IMR-90 (cell line): ENCODE results near the gene GAGE2A. TPM values are rescaled to one million over a fixed set of nuclear protein-coding genes. Genes with fewer than 3 reads are reported as not detected.

Source experiments
- ATAC-seq: fragments of 200-7000 bp; cut with Tn5 transposase; 2 replicates; pipeline ENCODE4 v1.9.1; 2020; ENCODE audit warnings: low read depth, mild to moderate bottlenecking, moderate library complexity
- BruUV-seq: library from RNA; stranded (reverse); fragments of 400-500 nt; replicated peaks from 2 replicates; lab custom pipeline; 2021; lab: Mats Ljungman, UMichigan
- CTCF ChIA-PET: fragments of 300-600 bp; formaldehyde crosslinking; extraction: SDS; loops from one replicate; lab custom pipeline; 2021; ENCODE audit warnings: antibody characterized with exemption; lab: Yijun Ruan, JAX
- POLR2A ChIA-PET: fragments of 300-600 bp; sonication (Branson Sonifier 250); formaldehyde crosslinking; loops from one replicate; lab custom pipeline; 2022; ENCODE audit warnings: antibody characterized with exemption; ENCODE audit not compliant: unreplicated experiment; lab: Charles Lee
- DNase-seq: peaks from one replicate; pipeline ENCODE4 v3.0.0; 2013
- H2AFZ ChIP-seq: replicated peaks from 2 replicates; pipeline ENCODE3; 2013; ENCODE audit warnings: low read length, mild to moderate bottlenecking; ENCODE audit not compliant: poor library complexity
- H2AK5ac ChIP-seq: 2 replicates; pipeline ENCODE4 v1.6.1; 2013; ENCODE audit warnings: low read depth, low read length, inconsistent platforms
- H2AK9ac ChIP-seq: replicated peaks from 2 replicates; pipeline ENCODE3; 2013; ENCODE audit warnings: mild to moderate bottlenecking, low read depth, low read length, moderate library complexity; ENCODE audit not compliant: poor library complexity
- H2BK120ac ChIP-seq: 2 replicates; pipeline ENCODE4 v1.6.1; 2013; ENCODE audit warnings: low read depth, low read length, inconsistent platforms
- H2BK15ac ChIP-seq: 3 replicates; pipeline ENCODE4 v1.6.1; 2013; ENCODE audit warnings: low read depth, low read length, inconsistent platforms
- H2BK20ac ChIP-seq: 2 replicates; pipeline ENCODE4 v1.6.1; 2013; ENCODE audit warnings: low read depth, mild to moderate bottlenecking, inconsistent platforms, low read length, moderate library complexity
- H2BK5ac ChIP-seq: 2 replicates; pipeline ENCODE4 v1.6.1; 2013; ENCODE audit warnings: mild to moderate bottlenecking, low read depth, low read length, inconsistent platforms; ENCODE audit not compliant: poor library complexity, severe bottlenecking
- H3K14ac ChIP-seq: replicated peaks from 2 replicates; pipeline ENCODE4 v1.6.1; 2013; ENCODE audit warnings: low read depth, low read length, inconsistent platforms
- H3K18ac ChIP-seq: 2 replicates; pipeline ENCODE4 v1.6.1; 2013; ENCODE audit warnings: low read depth, low read length, control low read depth
- H3K23ac ChIP-seq: 2 replicates; pipeline ENCODE4 v1.6.1; 2013; ENCODE audit warnings: low read depth, low read length, inconsistent platforms
- H3K27ac ChIP-seq: 2 replicates; pipeline ENCODE4 v1.5.1; 2013; ENCODE audit warnings: mild to moderate bottlenecking, control low read depth, low read length; ENCODE audit not compliant: insufficient read depth
- H3K27me3 ChIP-seq: 2 replicates; pipeline ENCODE4 v1.6.1; 2013; ENCODE audit warnings: low read length; ENCODE audit not compliant: control insufficient read depth, insufficient read depth
- H3K36me3 ChIP-seq: 2 replicates; pipeline ENCODE4 v1.6.1; 2013; ENCODE audit warnings: low read length, mixed read lengths; ENCODE audit not compliant: control insufficient read depth, insufficient read depth
- H3K4ac ChIP-seq: 2 replicates; pipeline ENCODE4 v1.6.1; 2013; ENCODE audit warnings: low read depth, low read length, inconsistent platforms
- H3K4me1 ChIP-seq: 2 replicates; pipeline ENCODE4 v1.6.1; 2013; ENCODE audit warnings: low read length, mixed read lengths; ENCODE audit not compliant: control insufficient read depth, insufficient read depth
- H3K4me2 ChIP-seq: 2 replicates; pipeline ENCODE4 v1.6.1; 2013; ENCODE audit warnings: low read depth, mild to moderate bottlenecking, control low read depth, low read length, moderate library complexity
- H3K4me3 ChIP-seq: 2 replicates; pipeline ENCODE4 v1.5.1; 2013; ENCODE audit warnings: low read depth, mild to moderate bottlenecking, control low read depth, low read length, moderate library complexity; ENCODE audit not compliant: insufficient read depth
- H3K56ac ChIP-seq: 2 replicates; pipeline ENCODE4 v1.6.1; 2013; ENCODE audit warnings: low read length, inconsistent platforms; ENCODE audit not compliant: insufficient read depth; ENCODE audit errors: extremely low read depth
- H3K79me1 ChIP-seq, 2 experiments: 2 replicates each; pipeline ENCODE4 v1.6.1; 2013; ENCODE audit warnings: low read length in 2 of 2, inconsistent platforms in 1 of 2, low read depth in 1 of 2
- H3K9ac ChIP-seq: 2 replicates; pipeline ENCODE4 v1.6.1; 2013; ENCODE audit warnings: low read depth, low read length, control low read depth
- H3K9me1 ChIP-seq: 2 replicates; pipeline ENCODE4 v1.6.1; 2013; ENCODE audit warnings: low read length, inconsistent platforms; ENCODE audit not compliant: insufficient read depth
- H3K9me3 ChIP-seq: 2 replicates; pipeline ENCODE4 v1.6.1; 2013; ENCODE audit warnings: low read length; ENCODE audit not compliant: control insufficient read depth, insufficient read depth
- H4K20me1 ChIP-seq: 2 replicates; pipeline ENCODE4 v1.6.1; 2013; ENCODE audit warnings: low read length, inconsistent platforms; ENCODE audit not compliant: insufficient read depth
- H4K5ac ChIP-seq: 2 replicates; pipeline ENCODE4 v1.6.1; 2013; ENCODE audit warnings: mild to moderate bottlenecking, low read depth, low read length, control low read depth
- H4K8ac ChIP-seq, 2 experiments: 2 replicates each; pipeline ENCODE4 v1.6.1; 2013; ENCODE audit warnings: low read depth in 2 of 2, low read length in 2 of 2, control low read depth in 1 of 2, inconsistent platforms in 1 of 2
- H4K91ac ChIP-seq: 2 replicates; pipeline ENCODE4 v1.6.1; 2013; ENCODE audit warnings: low read depth, low read length, inconsistent platforms; ENCODE audit not compliant: insufficient read depth
- BHLHE40 ChIP-seq: fragments of 150-350 bp; IDR thresholded peaks from 2 replicates; pipeline ENCODE4 v1.6.1; 2016; ENCODE audit warnings: mild to moderate bottlenecking, low read depth, low read length
- CEBPB ChIP-seq: IDR thresholded peaks from 2 replicates; pipeline ENCODE4 v1.6.1; 2012; ENCODE audit warnings: low read depth, low read length, improper control_type of control experiment
- CHD1 ChIP-seq: IDR thresholded peaks from 2 replicates; pipeline ENCODE4 v1.6.1; 2012; ENCODE audit warnings: low read depth, low read length, improper control_type of control experiment
- FOS ChIP-seq: fragments of 150-350 bp; IDR thresholded peaks from 2 replicates; pipeline ENCODE4 v1.6.1; 2016; ENCODE audit warnings: low read depth, low read length
- MAFK ChIP-seq: IDR thresholded peaks from 2 replicates; pipeline ENCODE4 v1.6.1; 2012; ENCODE audit warnings: low read depth, low read length, improper control_type of control experiment
- MAZ ChIP-seq: IDR thresholded peaks from 2 replicates; pipeline ENCODE4 v1.6.1; 2012; ENCODE audit warnings: low read depth, mild to moderate bottlenecking, low read length, improper control_type of control experiment, moderate library complexity, borderline replicate concordance
- MXI1 ChIP-seq: IDR thresholded peaks from 2 replicates; pipeline ENCODE4 v1.6.1; 2012; ENCODE audit warnings: low read depth, mild to moderate bottlenecking, low read length, moderate library complexity, borderline replicate concordance
- NFE2L2 ChIP-seq: fragments of 150-350 bp; IDR thresholded peaks from 2 replicates; pipeline ENCODE4 v1.6.1; 2016; ENCODE audit warnings: low read depth, mild to moderate bottlenecking, low read length
- POLR2A ChIP-seq: IDR thresholded peaks from 2 replicates; pipeline ENCODE4 v1.6.1; 2012; ENCODE audit warnings: mild to moderate bottlenecking, low read depth, low read length
- RAD21 ChIP-seq: IDR thresholded peaks from 2 replicates; pipeline ENCODE4 v1.6.1; 2012; ENCODE audit warnings: low read length, improper control_type of control experiment
- RCOR1 ChIP-seq: IDR thresholded peaks from 2 replicates; pipeline ENCODE4 v1.6.1; 2012; ENCODE audit warnings: mild to moderate bottlenecking, low read length, improper control_type of control experiment; ENCODE audit not compliant: insufficient replicate concordance
- RFX5 ChIP-seq: IDR thresholded peaks from 2 replicates; pipeline ENCODE4 v1.8.0; 2012; ENCODE audit warnings: low read depth, mild to moderate bottlenecking, low read length, moderate library complexity
- SMC3 ChIP-seq: fragments of 150-350 bp; IDR thresholded peaks from 2 replicates; pipeline ENCODE4 v1.6.1; 2016; ENCODE audit warnings: low read depth, mild to moderate bottlenecking, antibody characterized with exemption, low read length, moderate library complexity
- WGBS, 2 experiments: methylation state at CpG; one replicate each; pipeline versions ENCODE4 v1.1.5 to v1.1.7; 2013; ENCODE audit warnings: missing lambda C conversion rate in 2 of 2; ENCODE audit not compliant: insufficient read length in 1 of 2; ENCODE audit errors: extremely low coverage in 2 of 2; 5-methylcytosine and 5-hydroxymethylcytosine counted together
- dilution Hi-C: fragments of 300-500 bp; cut with HindIII; formaldehyde crosslinking; loops from one replicate; pipeline ENCODE4 v1.14.3; 2018; ENCODE audit warnings: low sequenced_read_pairs; ENCODE audit not compliant: unreplicated experiment
- in situ Hi-C: fragments of 300-500 bp; cut with MboI; formaldehyde crosslinking; loops from 3 replicates; pipeline ENCODE4 v1.14.3; 2019; ENCODE audit warnings: low sequenced_read_pairs, inconsistent platforms, mixed read lengths
- intact Hi-C: fragments of 100-400 bp; cut with micrococcal nuclease; formaldehyde crosslinking; loops from 2 replicates; pipeline ENCODE4 v1.10.0; 2022
- polyA plus RNA-seq, 3 experiments: library from polyadenylated mRNA; depleted of rRNA; stranded (reverse); fragments of >200 nt; gene quantifications; 2 replicates each; pipeline ENCODE4 v1.2.3, GENCODE V29; 2012; ENCODE audit warnings: low replicate concordance in 1 of 3
- total RNA-seq: library from RNA; depleted of rRNA; stranded (reverse); fragments of >200 nt; gene quantifications from 2 replicates; pipeline ENCODE4 v1.2.3, GENCODE V29; 2012
- TF ChIP-seq, protein P1 (sequence below): conservative IDR thresholded peaks from 2 replicates; pipeline ENCODE4 v1.5.1; 2012; ENCODE audit warnings: mild to moderate bottlenecking, low read depth, low read length, improper control_type of control experiment
- TF ChIP-seq, protein P2 (sequence below): fragments of 150-350 bp; IDR thresholded peaks from 2 replicates; pipeline ENCODE4 v1.6.1; 2016; ENCODE audit warnings: low read depth, mild to moderate bottlenecking, low read length, moderate library complexity, borderline replicate concordance
- TF ChIP-seq, protein P3 (sequence below): fragments of 150-350 bp; IDR thresholded peaks from 2 replicates; pipeline ENCODE4 v1.6.1; 2017; ENCODE audit warnings: mild to moderate bottlenecking, antibody characterized with exemption, low read length, low read depth

The GAGE2A gene
- total and polyA plus RNA-seq, 2 of the 4 experiments (the other 2 are of a cell fraction) = not detected

DNA sequence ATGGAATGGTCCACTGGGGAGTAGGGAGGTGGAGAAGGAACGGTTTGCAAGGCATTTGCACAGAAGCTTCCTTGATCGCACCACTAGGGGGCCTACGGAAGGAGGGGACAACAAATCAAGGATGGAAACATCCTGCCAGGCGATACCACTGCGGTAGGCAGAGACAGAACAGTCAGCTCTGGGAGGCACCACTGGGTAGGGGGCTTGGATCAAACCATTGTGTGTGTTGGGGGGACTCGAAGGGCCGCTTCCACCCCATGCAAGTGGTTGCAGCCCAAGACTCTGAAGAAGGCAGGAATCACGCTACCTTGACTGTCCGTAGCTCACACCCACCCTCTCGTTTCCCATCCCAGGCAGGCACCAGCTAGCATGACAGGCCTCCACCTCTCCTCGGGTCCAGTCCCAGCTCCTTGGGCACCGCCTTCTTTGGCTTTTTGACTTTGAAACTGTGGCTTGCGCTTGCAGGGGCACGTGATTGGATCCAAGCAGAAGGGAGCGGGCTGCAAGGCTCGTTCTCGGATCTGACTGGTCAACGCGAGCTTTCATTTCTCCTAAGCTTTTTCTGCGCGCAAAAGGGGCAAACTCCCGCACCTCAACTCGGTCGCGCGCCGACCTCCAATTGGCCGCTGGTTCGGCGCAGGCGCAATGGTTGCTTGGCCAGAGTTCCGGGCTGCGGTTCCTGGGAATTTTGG lies 37.9 kb downstream of the GAGE2A start:
- DNase-seq (no peak), ATAC-seq (no peak)
- TF ChIP-seq, protein P1, sequence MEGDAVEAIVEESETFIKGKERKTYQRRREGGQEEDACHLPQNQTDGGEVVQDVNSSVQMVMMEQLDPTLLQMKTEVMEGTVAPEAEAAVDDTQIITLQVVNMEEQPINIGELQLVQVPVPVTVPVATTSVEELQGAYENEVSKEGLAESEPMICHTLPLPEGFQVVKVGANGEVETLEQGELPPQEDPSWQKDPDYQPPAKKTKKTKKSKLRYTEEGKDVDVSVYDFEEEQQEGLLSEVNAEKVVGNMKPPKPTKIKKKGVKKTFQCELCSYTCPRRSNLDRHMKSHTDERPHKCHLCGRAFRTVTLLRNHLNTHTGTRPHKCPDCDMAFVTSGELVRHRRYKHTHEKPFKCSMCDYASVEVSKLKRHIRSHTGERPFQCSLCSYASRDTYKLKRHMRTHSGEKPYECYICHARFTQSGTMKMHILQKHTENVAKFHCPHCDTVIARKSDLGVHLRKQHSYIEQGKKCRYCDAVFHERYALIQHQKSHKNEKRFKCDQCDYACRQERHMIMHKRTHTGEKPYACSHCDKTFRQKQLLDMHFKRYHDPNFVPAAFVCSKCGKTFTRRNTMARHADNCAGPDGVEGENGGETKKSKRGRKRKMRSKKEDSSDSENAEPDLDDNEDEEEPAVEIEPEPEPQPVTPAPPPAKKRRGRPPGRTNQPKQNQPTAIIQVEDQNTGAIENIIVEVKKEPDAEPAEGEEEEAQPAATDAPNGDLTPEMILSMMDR = no peak
- no peak for TF ChIP-seq RCOR1
- no peak for TF ChIP-seq CEBPB
- TF ChIP-seq BHLHE40 = no peak
- no peak for TF ChIP-seq SMC3
- no peak for TF ChIP-seq MAZ
- TF ChIP-seq NFE2L2 = no peak
- no peak for TF ChIP-seq RAD21
- TF ChIP-seq CHD1 = no peak
- TF ChIP-seq MAFK = no peak
- TF ChIP-seq, protein P2, sequence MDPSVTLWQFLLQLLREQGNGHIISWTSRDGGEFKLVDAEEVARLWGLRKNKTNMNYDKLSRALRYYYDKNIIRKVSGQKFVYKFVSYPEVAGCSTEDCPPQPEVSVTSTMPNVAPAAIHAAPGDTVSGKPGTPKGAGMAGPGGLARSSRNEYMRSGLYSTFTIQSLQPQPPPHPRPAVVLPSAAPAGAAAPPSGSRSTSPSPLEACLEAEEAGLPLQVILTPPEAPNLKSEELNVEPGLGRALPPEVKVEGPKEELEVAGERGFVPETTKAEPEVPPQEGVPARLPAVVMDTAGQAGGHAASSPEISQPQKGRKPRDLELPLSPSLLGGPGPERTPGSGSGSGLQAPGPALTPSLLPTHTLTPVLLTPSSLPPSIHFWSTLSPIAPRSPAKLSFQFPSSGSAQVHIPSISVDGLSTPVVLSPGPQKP = no peak
- no peak for TF ChIP-seq POLR2A
- no peak for TF ChIP-seq RFX5
- TF ChIP-seq, protein P3, sequence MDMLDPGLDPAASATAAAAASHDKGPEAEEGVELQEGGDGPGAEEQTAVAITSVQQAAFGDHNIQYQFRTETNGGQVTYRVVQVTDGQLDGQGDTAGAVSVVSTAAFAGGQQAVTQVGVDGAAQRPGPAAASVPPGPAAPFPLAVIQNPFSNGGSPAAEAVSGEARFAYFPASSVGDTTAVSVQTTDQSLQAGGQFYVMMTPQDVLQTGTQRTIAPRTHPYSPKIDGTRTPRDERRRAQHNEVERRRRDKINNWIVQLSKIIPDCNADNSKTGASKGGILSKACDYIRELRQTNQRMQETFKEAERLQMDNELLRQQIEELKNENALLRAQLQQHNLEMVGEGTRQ = no peak
- TF ChIP-seq MXI1 = no peak
- no peak for TF ChIP-seq FOS
- no peaks in the 10 kb centered on the region for H3K36me3 ChIP-seq
- H3K4ac ChIP-seq = no peak overlapping the region
- H4K5ac ChIP-seq = no peak overlapping the region
- in situ Hi-C loops (no loop called here), intact Hi-C loops (no loop called here), dilution Hi-C loops (no loop called here)
- ChIA-PET CTCF (no interaction called here), POLR2A (no interaction called here)
- whole genome bisulfite sequencing, 2 experiments = 77% methylated on average over 6 of the region's 33 CpGs; no CpG with 5 or more reads in 1 of the 2 experiments
- no peak overlapping the region for H2BK120ac ChIP-seq
- H3K4me3 ChIP-seq = no peak overlapping the region
- no peak overlapping the region for H2AK5ac ChIP-seq
- no peak overlapping the region for H3K56ac ChIP-seq
- no peak overlapping the region for H3K9ac ChIP-seq
- H3K79me1 ChIP-seq = no peaks in the 10 kb centered on the region
- H4K91ac ChIP-seq = no peak overlapping the region
- H3K4me1 ChIP-seq = no peaks in the 10 kb centered on the region
- peaks cover 11% of the 10 kb centered on the region for H3K9me3 ChIP-seq
- no peak overlapping the region for H4K8ac ChIP-seq
- no peak overlapping the region for H3K4me2 ChIP-seq
- H4K20me1 ChIP-seq = no peaks in the 10 kb centered on the region
- no peak overlapping the region for H3K18ac ChIP-seq
- no peak overlapping the region for H2BK5ac ChIP-seq
- H3K14ac ChIP-seq = no peak overlapping the region
- H2AFZ ChIP-seq = no peak overlapping the region
- H2AK9ac ChIP-seq = no peak overlapping the region
- H3K23ac ChIP-seq = no peak overlapping the region
- no peak overlapping the region for H2BK20ac ChIP-seq
- no peak overlapping the region for H3K27ac ChIP-seq
- H3K27me3 ChIP-seq = no peaks in the 10 kb centered on the region
- BruUV-seq = no TSS peak
- no peak overlapping the region for H2BK15ac ChIP-seq
- no peaks in the 10 kb centered on the region for H3K9me1 ChIP-seq
